GM18505 (cell line): ENCODE measurements around the gene SRSF12.
A peak's percentile ranks its signal among the peaks of the same experiment; 100 is the strongest.

Source experiments
- ATAC-seq: cut with Tn5 transposase; IDR thresholded peaks from one replicate; pipeline ENCODE4 v1.9.1; 2021; ENCODE audit not compliant: unreplicated experiment
- POLR2A ChIP-seq: IDR thresholded peaks from 4 replicates; pipeline ENCODE4 v1.6.1; 2011; ENCODE audit warnings: borderline replicate concordance; ENCODE audit not compliant: insufficient read depth, insufficient read length; ENCODE audit errors: extremely low read depth

Gene SRSF12

DNA sequence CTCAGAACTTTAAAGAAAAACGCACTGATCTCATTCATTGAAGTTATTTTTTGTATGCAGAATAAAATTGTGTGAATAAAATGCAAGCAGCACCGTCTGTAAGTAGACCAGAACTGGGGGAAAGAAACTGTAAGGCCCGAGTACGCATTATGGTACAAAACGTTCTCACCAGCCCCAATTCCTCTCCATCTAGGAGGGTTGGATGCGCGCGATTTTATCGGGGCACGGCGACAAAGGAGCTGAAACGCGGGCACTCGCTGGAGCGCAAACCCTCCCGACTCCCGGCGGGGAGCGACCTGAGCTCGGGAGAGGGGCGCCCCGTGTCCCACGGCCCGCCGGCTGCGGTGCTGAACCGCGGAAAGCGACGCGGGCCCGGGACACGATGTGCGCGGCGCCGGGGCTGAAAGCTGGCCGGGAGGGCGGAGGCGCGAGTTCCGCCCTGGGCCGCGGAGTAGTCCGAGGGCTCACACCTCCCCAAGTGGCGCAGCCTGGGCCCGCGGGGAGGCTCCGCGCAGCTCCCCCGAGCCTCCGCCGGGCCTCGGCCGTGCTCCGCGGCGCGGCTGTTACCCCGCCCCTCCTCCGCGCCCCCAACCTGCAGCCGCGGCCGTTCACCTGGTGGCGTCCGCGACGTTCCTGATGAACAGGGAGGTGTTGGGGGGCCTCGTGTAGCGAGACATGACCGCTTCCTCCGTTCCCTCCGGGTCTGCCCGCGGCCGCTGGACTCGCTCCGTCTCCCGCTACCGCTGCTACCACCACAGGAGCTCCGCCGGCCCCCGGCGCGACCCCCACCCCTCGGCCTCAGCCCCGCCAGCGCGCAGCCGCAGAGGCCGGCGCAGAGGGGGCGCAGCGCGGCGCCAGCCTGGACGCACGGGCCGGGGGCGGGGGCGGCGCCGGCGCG is at the start of gene SRSF12:
SRSF12 (minus strand) TSS at position 861 of the 898 bp plus-strand sequence; CDS start at position 677, 184 bp downstream.
- peak; percentile 87 for ATAC-seq
- no peak for TF ChIP-seq POLR2A

DNA sequence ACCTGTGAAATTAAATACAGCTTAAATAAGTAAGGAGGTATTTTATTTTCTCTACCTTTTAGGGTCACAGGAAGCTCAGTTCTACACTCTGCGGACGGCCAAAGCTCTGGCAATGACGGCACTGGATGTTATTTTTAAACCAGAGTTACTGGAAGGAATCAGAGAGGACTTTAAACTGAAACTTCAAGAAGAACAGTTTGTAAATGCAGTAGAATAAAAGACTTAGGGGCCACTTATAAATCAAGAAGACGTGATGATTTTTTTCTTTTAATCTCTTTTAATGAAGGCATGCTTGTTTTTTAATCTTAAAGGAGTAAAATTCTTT is 44.1 kb upstream of the SRSF12 start:
- TF ChIP-seq POLR2A: no peak
- ATAC-seq: no peak

GRCh38 chr6:89161326-89162046 is 43.6 kb upstream of the SRSF12 start:
- ATAC-seq: no peak
- no peak for TF ChIP-seq POLR2A

- TF ChIP-seq POLR2A: no peak
- no peak for ATAC-seq
Observed at GRCh38 chr6:89160331-89161092, 42.6 kb upstream of the SRSF12 start.

DNA sequence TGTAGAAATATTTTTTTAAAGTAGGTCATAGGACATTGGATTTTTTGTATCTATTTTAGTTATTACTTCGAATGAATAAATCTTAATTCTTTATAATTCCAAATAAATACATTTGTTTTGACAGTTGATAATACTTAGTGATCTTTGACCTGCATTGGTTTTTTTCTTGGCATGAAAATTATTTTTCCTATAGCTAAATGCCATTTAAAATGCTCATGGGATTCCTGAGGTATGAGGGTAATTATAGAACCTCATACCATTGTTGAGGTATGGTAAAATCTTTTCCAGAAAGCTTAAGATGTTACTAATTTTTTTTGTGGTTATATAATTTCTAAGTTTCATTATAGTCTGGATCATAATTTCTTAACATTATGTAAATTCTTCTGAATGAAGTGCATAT is 36.3 kb upstream of the SRSF12 start:
- no peak for ATAC-seq
- TF ChIP-seq POLR2A: no peak

DNA sequence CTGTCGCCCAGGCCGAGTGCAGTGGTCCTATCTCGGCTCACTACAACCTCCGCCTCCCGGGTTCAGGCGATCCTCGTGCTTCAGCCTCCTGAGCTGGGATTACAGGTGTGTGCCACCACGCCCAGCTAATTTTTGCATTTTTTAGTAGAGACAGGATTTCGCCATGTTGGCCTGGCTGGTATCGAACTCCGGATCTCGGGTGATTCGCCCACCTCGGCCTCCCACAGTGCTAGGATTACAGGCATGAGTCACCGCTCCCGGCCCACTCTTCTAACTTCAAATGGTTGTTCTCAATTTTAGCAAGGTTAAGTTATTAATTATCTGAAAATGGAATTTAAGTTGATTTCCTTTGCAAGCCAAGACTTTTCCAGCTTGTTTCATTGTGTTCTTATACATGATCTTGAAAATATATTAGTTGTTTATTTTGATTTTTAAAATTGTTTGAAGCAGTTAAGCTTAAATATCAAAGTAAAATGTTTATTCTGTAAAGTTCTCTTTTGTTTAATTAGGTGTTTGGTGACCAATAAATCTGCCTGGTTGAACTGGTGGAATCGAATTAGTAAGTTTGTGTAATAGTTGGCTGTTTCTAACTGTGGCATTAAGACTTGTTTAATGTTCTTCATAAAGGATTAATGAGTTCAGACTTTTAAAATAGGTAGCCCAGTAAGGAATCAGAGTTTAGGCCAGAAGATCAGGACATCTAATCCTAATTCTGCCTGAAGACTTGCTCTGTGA is 30.3 kb upstream of the SRSF12 start:
- TF ChIP-seq POLR2A: no peak
- no peak for ATAC-seq

- no peak for TF ChIP-seq POLR2A
- no peak for ATAC-seq
Observed at GRCh38 chr6:89146718-89147700, 29.1 kb upstream of the SRSF12 start.

DNA sequence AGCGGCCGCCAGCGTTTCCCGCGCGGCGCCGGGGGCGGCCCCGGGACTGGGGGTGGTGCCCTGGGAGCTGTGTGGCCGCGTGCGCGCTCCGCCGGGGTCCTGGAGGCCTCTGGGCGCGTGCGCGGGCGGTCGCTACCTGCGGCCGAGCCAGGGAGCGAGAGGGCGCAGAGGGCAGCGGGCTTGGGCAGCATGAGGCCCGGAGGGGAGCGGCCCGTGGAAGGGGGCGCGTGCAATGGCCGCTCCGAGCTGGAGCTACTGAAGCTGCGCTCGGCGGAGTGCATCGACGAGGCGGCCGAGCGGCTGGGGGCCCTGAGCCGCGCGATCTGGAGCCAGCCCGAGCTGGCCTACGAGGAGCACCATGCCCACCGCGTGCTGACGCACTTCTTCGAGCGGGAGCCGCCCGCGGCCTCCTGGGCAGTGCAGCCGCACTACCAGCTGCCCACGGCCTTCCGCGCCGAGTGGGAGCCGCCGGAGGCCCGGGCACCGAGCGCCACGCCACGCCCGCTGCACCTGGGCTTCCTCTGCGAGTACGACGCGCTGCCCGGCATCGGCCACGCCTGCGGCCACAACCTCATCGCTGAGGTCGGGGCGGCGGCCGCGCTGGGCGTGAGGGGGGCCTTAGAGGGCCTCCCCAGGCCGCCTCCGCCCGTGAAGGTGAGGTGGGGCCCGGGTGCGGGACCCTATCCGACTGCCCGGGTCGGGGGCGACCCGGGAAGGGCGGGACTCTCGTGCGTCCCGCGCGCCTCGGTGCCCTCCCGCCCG is 28.3 kb upstream of the SRSF12 start, which contains the start of gene PM20D2:
PM20D2 (plus strand) TSS at position 100 of the 762 bp plus-strand sequence; CDS start at position 190, 90 bp downstream.
- peak; percentile 68 for ATAC-seq
- peak; percentile 16 for TF ChIP-seq POLR2A

DNA sequence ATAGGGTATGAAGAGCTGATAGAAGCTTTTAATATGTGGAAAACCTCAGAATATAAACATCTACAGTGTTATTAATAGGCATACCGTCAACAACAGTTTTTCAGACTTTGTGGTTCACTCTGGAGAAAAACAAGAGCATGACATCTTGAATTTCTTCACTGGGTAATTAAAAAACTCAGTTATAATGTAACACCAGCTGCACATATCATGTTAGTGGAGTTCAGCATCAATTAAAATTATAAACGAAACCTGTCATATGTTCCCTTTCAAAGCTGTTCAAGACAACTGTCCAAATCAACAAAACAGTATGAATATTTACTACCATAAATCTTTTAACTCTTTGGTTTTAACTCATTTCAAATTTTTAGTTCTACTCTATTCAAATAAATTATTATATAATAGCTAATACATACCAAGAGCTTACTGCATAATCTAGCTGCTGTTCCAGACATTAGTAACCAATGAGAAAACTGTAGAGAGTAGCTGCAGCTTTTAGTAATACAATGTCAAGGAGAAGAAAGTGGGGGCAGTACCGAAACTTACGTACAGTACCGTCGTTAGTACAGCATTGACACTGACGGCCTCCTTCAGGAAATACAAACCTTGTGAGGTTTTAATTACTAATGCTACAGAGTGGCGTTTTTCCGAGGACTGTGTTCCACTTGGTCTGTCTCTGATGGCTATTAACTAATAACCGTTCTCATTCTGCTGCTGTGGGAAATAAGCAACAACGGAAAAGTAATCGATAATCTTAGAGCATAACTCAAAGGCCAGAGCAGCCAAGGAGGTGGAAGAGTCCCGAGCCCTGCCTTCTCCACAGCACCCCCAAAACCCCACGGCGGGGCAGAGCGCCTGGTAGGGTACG is 27.5 kb upstream of the SRSF12 start:
- TF ChIP-seq POLR2A: no peak
- ATAC-seq: peak; percentile 50

- no peak for ATAC-seq
Observed at GRCh38 chr6:89144354-89144906, 26.6 kb upstream of the SRSF12 start.

More at GRCh38 chr6:89144354-89144906, 26.6 kb upstream of the SRSF12 start:
- TF ChIP-seq POLR2A: no peak
